IMR-90 (cell line): Measurements from ENCODE around the gene PRKN. TPM values are rescaled to one million over a fixed set of nuclear protein-coding genes. Genes with fewer than 3 reads are reported as not detected.

ENCODE experiments used
- ATAC-seq: fragments of 200-7000 bp; cut with Tn5 transposase; 2 replicates; pipeline ENCODE4 v1.9.1; 2020; ENCODE audit warnings: low read depth, mild to moderate bottlenecking, moderate library complexity
- BruUV-seq: library from RNA; stranded (reverse); fragments of 400-500 nt; replicated peaks from 2 replicates; lab custom pipeline; 2021; lab: Mats Ljungman, UMichigan
- CTCF ChIA-PET: fragments of 300-600 bp; formaldehyde crosslinking; extraction: SDS; loops from one replicate; lab custom pipeline; 2021; ENCODE audit warnings: antibody characterized with exemption; lab: Yijun Ruan, JAX
- POLR2A ChIA-PET: fragments of 300-600 bp; sonication (Branson Sonifier 250); formaldehyde crosslinking; loops from one replicate; lab custom pipeline; 2022; ENCODE audit warnings: antibody characterized with exemption; ENCODE audit not compliant: unreplicated experiment; lab: Charles Lee
- DNase-seq: peaks from one replicate; pipeline ENCODE4 v3.0.0; 2013
- H2AFZ ChIP-seq: replicated peaks from 2 replicates; pipeline ENCODE3; 2013; ENCODE audit warnings: low read length, mild to moderate bottlenecking; ENCODE audit not compliant: poor library complexity
- H2AK5ac ChIP-seq: 2 replicates; pipeline ENCODE4 v1.6.1; 2013; ENCODE audit warnings: low read depth, low read length, inconsistent platforms
- H2AK9ac ChIP-seq: replicated peaks from 2 replicates; pipeline ENCODE3; 2013; ENCODE audit warnings: mild to moderate bottlenecking, low read depth, low read length, moderate library complexity; ENCODE audit not compliant: poor library complexity
- H2BK120ac ChIP-seq: 2 replicates; pipeline ENCODE4 v1.6.1; 2013; ENCODE audit warnings: low read depth, low read length, inconsistent platforms
- H2BK15ac ChIP-seq: 3 replicates; pipeline ENCODE4 v1.6.1; 2013; ENCODE audit warnings: low read depth, low read length, inconsistent platforms
- H2BK20ac ChIP-seq: 2 replicates; pipeline ENCODE4 v1.6.1; 2013; ENCODE audit warnings: low read depth, mild to moderate bottlenecking, inconsistent platforms, low read length, moderate library complexity
- H2BK5ac ChIP-seq: 2 replicates; pipeline ENCODE4 v1.6.1; 2013; ENCODE audit warnings: mild to moderate bottlenecking, low read depth, low read length, inconsistent platforms; ENCODE audit not compliant: poor library complexity, severe bottlenecking
- H3K14ac ChIP-seq: replicated peaks from 2 replicates; pipeline ENCODE4 v1.6.1; 2013; ENCODE audit warnings: low read depth, low read length, inconsistent platforms
- H3K18ac ChIP-seq: 2 replicates; pipeline ENCODE4 v1.6.1; 2013; ENCODE audit warnings: low read depth, low read length, control low read depth
- H3K23ac ChIP-seq: 2 replicates; pipeline ENCODE4 v1.6.1; 2013; ENCODE audit warnings: low read depth, low read length, inconsistent platforms
- H3K27ac ChIP-seq: 2 replicates; pipeline ENCODE4 v1.5.1; 2013; ENCODE audit warnings: mild to moderate bottlenecking, control low read depth, low read length; ENCODE audit not compliant: insufficient read depth
- H3K27me3 ChIP-seq: 2 replicates; pipeline ENCODE4 v1.6.1; 2013; ENCODE audit warnings: low read length; ENCODE audit not compliant: control insufficient read depth, insufficient read depth
- H3K36me3 ChIP-seq: 2 replicates; pipeline ENCODE4 v1.6.1; 2013; ENCODE audit warnings: low read length, mixed read lengths; ENCODE audit not compliant: control insufficient read depth, insufficient read depth
- H3K4ac ChIP-seq: 2 replicates; pipeline ENCODE4 v1.6.1; 2013; ENCODE audit warnings: low read depth, low read length, inconsistent platforms
- H3K4me1 ChIP-seq: 2 replicates; pipeline ENCODE4 v1.6.1; 2013; ENCODE audit warnings: low read length, mixed read lengths; ENCODE audit not compliant: control insufficient read depth, insufficient read depth
- H3K4me2 ChIP-seq: 2 replicates; pipeline ENCODE4 v1.6.1; 2013; ENCODE audit warnings: low read depth, mild to moderate bottlenecking, control low read depth, low read length, moderate library complexity
- H3K4me3 ChIP-seq: 2 replicates; pipeline ENCODE4 v1.5.1; 2013; ENCODE audit warnings: low read depth, mild to moderate bottlenecking, control low read depth, low read length, moderate library complexity; ENCODE audit not compliant: insufficient read depth
- H3K56ac ChIP-seq: 2 replicates; pipeline ENCODE4 v1.6.1; 2013; ENCODE audit warnings: low read length, inconsistent platforms; ENCODE audit not compliant: insufficient read depth; ENCODE audit errors: extremely low read depth
- H3K79me1 ChIP-seq, 2 experiments: 2 replicates each; pipeline ENCODE4 v1.6.1; 2013; ENCODE audit warnings: low read length in 2 of 2, inconsistent platforms in 1 of 2, low read depth in 1 of 2
- H3K9ac ChIP-seq: 2 replicates; pipeline ENCODE4 v1.6.1; 2013; ENCODE audit warnings: low read depth, low read length, control low read depth
- H3K9me1 ChIP-seq: 2 replicates; pipeline ENCODE4 v1.6.1; 2013; ENCODE audit warnings: low read length, inconsistent platforms; ENCODE audit not compliant: insufficient read depth
- H3K9me3 ChIP-seq: 2 replicates; pipeline ENCODE4 v1.6.1; 2013; ENCODE audit warnings: low read length; ENCODE audit not compliant: control insufficient read depth, insufficient read depth
- H4K20me1 ChIP-seq: 2 replicates; pipeline ENCODE4 v1.6.1; 2013; ENCODE audit warnings: low read length, inconsistent platforms; ENCODE audit not compliant: insufficient read depth
- H4K5ac ChIP-seq: 2 replicates; pipeline ENCODE4 v1.6.1; 2013; ENCODE audit warnings: mild to moderate bottlenecking, low read depth, low read length, control low read depth
- H4K8ac ChIP-seq, 2 experiments: 2 replicates each; pipeline ENCODE4 v1.6.1; 2013; ENCODE audit warnings: low read depth in 2 of 2, low read length in 2 of 2, control low read depth in 1 of 2, inconsistent platforms in 1 of 2
- H4K91ac ChIP-seq: 2 replicates; pipeline ENCODE4 v1.6.1; 2013; ENCODE audit warnings: low read depth, low read length, inconsistent platforms; ENCODE audit not compliant: insufficient read depth
- MXI1 ChIP-seq: IDR thresholded peaks from 2 replicates; pipeline ENCODE4 v1.6.1; 2012; ENCODE audit warnings: low read depth, mild to moderate bottlenecking, low read length, moderate library complexity, borderline replicate concordance
- NFE2L2 ChIP-seq: fragments of 150-350 bp; IDR thresholded peaks from 2 replicates; pipeline ENCODE4 v1.6.1; 2016; ENCODE audit warnings: low read depth, mild to moderate bottlenecking, low read length
- USF2 ChIP-seq: fragments of 150-350 bp; IDR thresholded peaks from 2 replicates; pipeline ENCODE4 v1.6.1; 2017; ENCODE audit warnings: mild to moderate bottlenecking, antibody characterized with exemption, low read length, low read depth
- WGBS, 2 experiments: methylation state at CpG; one replicate each; pipeline versions ENCODE4 v1.1.5 to v1.1.7; 2013; ENCODE audit warnings: missing lambda C conversion rate in 2 of 2; ENCODE audit not compliant: insufficient read length in 1 of 2; ENCODE audit errors: extremely low coverage in 2 of 2; 5-methylcytosine and 5-hydroxymethylcytosine counted together
- dilution Hi-C: fragments of 300-500 bp; cut with HindIII; formaldehyde crosslinking; loops from one replicate; pipeline ENCODE4 v1.14.3; 2018; ENCODE audit warnings: low sequenced_read_pairs; ENCODE audit not compliant: unreplicated experiment
- in situ Hi-C: fragments of 300-500 bp; cut with MboI; formaldehyde crosslinking; loops from 3 replicates; pipeline ENCODE4 v1.14.3; 2019; ENCODE audit warnings: low sequenced_read_pairs, inconsistent platforms, mixed read lengths
- intact Hi-C: fragments of 100-400 bp; cut with micrococcal nuclease; formaldehyde crosslinking; loops from 2 replicates; pipeline ENCODE4 v1.10.0; 2022
- polyA plus RNA-seq, 3 experiments: library from polyadenylated mRNA; depleted of rRNA; stranded (reverse); fragments of >200 nt; gene quantifications; 2 replicates each; pipeline ENCODE4 v1.2.3, GENCODE V29; 2012; ENCODE audit warnings: low replicate concordance in 1 of 3
- total RNA-seq: library from RNA; depleted of rRNA; stranded (reverse); fragments of >200 nt; gene quantifications from 2 replicates; pipeline ENCODE4 v1.2.3, GENCODE V29; 2012

Gene PRKN
- total and polyA plus RNA-seq, 2 of the 4 experiments (the other 2 are of a cell fraction), result 0.15 to 0.18 TPM

- no peaks in the 10 kb centered on the region for H3K27me3 ChIP-seq
- no peak overlapping the region for H3K4me3 ChIP-seq
- H2BK120ac ChIP-seq, result no peak overlapping the region
- H3K14ac ChIP-seq, result no peak overlapping the region
- ChIA-PET CTCF (no interaction called here), POLR2A (no interaction called here)
- H3K18ac ChIP-seq, result no peak overlapping the region
- dilution Hi-C loops (no loop called here), in situ Hi-C loops (no loop called here), intact Hi-C loops (no loop called here)
- BruUV-seq, result no TSS peak
- ATAC-seq, result no peak
- H3K9ac ChIP-seq, result no peak overlapping the region
- H3K9me1 ChIP-seq, result no peaks in the 10 kb centered on the region
- no peak for TF ChIP-seq MXI1
- TF ChIP-seq NFE2L2, result no peak
- no peak for TF ChIP-seq USF2
- no peak overlapping the region for H3K23ac ChIP-seq
- H4K91ac ChIP-seq, result no peak overlapping the region
- no peak overlapping the region for H2BK5ac ChIP-seq
- H2BK15ac ChIP-seq, result no peak overlapping the region
- H2AFZ ChIP-seq, result no peak overlapping the region
- H4K8ac ChIP-seq, result no peak overlapping the region
- H3K79me1 ChIP-seq, result no peaks in the 10 kb centered on the region
- H2BK20ac ChIP-seq, result no peak overlapping the region
- DNase-seq, result no peak
- no peaks in the 10 kb centered on the region for H4K20me1 ChIP-seq
- H4K5ac ChIP-seq, result no peak overlapping the region
- no peak overlapping the region for H3K4me2 ChIP-seq
- no peak overlapping the region for H2AK9ac ChIP-seq
- H2AK5ac ChIP-seq, result no peak overlapping the region
- no peak overlapping the region for H3K4ac ChIP-seq
- H3K9me3 ChIP-seq, result peaks cover 4% of the 10 kb centered on the region
- H3K27ac ChIP-seq, result no peak overlapping the region
- H3K36me3 ChIP-seq, result no peaks in the 10 kb centered on the region
- no peak overlapping the region for H3K56ac ChIP-seq
- no CpG with 5 or more reads among the region's 3 CpGs for WGBS, 2 experiments
- H3K4me1 ChIP-seq, result no peaks in the 10 kb centered on the region
These were observed 42.6 kb downstream of the PRKN start for GRCh38 chr6:162684961-162685360.
